HepG2 (cell line): ENCODE results near the gene EEF1A1.

Experiments
- BRCA1 ChIP-seq: sonication (generic); formaldehyde crosslinking; IDR thresholded peaks from 2 replicates; pipeline ENCODE4 v1.4.0; 2020; ENCODE audit warnings: missing genetic modification reagents
- EED ChIP-seq: sonication (generic); formaldehyde crosslinking; IDR thresholded peaks from 2 replicates; pipeline ENCODE4 v1.5.0; 2020; ENCODE audit warnings: mild to moderate bottlenecking, missing genetic modification reagents
- EZH2 ChIP-seq: conservative IDR thresholded peaks from 2 replicates; pipeline ENCODE4 v1.6.1; 2012; ENCODE audit warnings: mild to moderate bottlenecking, low read depth, low read length, moderate library complexity
- KLF6 ChIP-seq: IDR thresholded peaks from 2 replicates; pipeline ENCODE4 v1.8.0; 2016; ENCODE audit warnings: missing biosample characterization, missing genetic modification reagents
- MED13 ChIP-seq: sonication (generic); formaldehyde crosslinking; IDR thresholded peaks from 2 replicates; pipeline ENCODE4 v1.5.0; 2020; ENCODE audit warnings: missing genetic modification reagents
- POLR2AphosphoS5 ChIP-seq: IDR thresholded peaks from 2 replicates; pipeline ENCODE4 v1.6.1; 2012; ENCODE audit warnings: low read depth, low read length
- SP140L ChIP-seq: sonication (generic); formaldehyde crosslinking; IDR thresholded peaks from 2 replicates; pipeline ENCODE4 v1.4.0; 2020; ENCODE audit warnings: missing genetic modification reagents, borderline replicate concordance
- ZNF530 ChIP-seq: sonication (generic); formaldehyde crosslinking; IDR thresholded peaks from 2 replicates; pipeline ENCODE4 v1.5.0; 2020; ENCODE audit warnings: low read depth, mild to moderate bottlenecking, missing genetic modification reagents
- TF ChIP-seq, protein P1 (sequence below): sonication (generic); formaldehyde crosslinking; IDR thresholded peaks from 2 replicates; pipeline ENCODE4 v1.8.1; 2022; ENCODE audit warnings: mild to moderate bottlenecking, missing genetic modification reagents
- TF ChIP-seq, protein P2 (sequence below): sonication (generic); formaldehyde crosslinking; IDR thresholded peaks from 2 replicates; pipeline ENCODE4 v1.4.0; 2020; ENCODE audit warnings: missing genetic modification reagents
- TF ChIP-seq, protein P3 (sequence below): sonication (generic); formaldehyde crosslinking; IDR thresholded peaks from 2 replicates; pipeline ENCODE4 v1.5.0; 2020; ENCODE audit warnings: mild to moderate bottlenecking, missing genetic modification reagents, moderate library complexity
- TF ChIP-seq, protein P4 (sequence below): sonication (generic); formaldehyde crosslinking; IDR thresholded peaks from 2 replicates; pipeline ENCODE4 v1.8.0; 2022; ENCODE audit warnings: missing genetic modification reagents, mild to moderate bottlenecking, borderline replicate concordance

DNA sequence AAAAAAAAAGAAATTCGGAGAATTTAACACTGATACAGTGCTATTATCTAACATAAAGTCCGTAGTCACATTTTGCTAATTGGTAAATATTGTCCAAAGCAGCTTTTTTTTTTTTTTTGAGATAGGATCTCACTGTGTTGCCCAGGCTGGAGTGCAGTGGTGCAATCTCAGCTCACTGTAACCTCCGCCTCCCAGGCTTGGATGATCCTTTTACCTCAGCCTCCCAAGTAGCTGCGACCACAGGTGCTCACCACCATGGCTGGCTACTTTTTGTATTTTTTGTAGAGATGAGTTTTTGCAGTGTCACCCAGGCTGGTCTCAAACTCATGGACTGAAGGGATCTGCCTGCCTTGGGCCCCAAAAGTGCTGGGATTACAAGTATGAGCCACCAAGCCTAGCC lies 43.4 kb downstream of the EEF1A1 start:
- TF ChIP-seq EZH2, result no peak
- no peak for TF ChIP-seq POLR2AphosphoS5
- no peak for TF ChIP-seq MED13
- no peak for TF ChIP-seq SP140L (CRISPR knock-in tag)
- TF ChIP-seq, protein P1, sequence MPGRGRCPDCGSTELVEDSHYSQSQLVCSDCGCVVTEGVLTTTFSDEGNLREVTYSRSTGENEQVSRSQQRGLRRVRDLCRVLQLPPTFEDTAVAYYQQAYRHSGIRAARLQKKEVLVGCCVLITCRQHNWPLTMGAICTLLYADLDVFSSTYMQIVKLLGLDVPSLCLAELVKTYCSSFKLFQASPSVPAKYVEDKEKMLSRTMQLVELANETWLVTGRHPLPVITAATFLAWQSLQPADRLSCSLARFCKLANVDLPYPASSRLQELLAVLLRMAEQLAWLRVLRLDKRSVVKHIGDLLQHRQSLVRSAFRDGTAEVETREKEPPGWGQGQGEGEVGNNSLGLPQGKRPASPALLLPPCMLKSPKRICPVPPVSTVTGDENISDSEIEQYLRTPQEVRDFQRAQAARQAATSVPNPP (CRISPR knock-in tag), result no peak
- TF ChIP-seq EED (CRISPR knock-in tag), result no peak
- no peak for TF ChIP-seq ZNF530 (CRISPR knock-in tag)
- TF ChIP-seq, protein P2, sequence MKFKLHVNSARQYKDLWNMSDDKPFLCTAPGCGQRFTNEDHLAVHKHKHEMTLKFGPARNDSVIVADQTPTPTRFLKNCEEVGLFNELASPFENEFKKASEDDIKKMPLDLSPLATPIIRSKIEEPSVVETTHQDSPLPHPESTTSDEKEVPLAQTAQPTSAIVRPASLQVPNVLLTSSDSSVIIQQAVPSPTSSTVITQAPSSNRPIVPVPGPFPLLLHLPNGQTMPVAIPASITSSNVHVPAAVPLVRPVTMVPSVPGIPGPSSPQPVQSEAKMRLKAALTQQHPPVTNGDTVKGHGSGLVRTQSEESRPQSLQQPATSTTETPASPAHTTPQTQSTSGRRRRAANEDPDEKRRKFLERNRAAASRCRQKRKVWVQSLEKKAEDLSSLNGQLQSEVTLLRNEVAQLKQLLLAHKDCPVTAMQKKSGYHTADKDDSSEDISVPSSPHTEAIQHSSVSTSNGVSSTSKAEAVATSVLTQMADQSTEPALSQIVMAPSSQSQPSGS, result no peak
- TF ChIP-seq, protein P3, sequence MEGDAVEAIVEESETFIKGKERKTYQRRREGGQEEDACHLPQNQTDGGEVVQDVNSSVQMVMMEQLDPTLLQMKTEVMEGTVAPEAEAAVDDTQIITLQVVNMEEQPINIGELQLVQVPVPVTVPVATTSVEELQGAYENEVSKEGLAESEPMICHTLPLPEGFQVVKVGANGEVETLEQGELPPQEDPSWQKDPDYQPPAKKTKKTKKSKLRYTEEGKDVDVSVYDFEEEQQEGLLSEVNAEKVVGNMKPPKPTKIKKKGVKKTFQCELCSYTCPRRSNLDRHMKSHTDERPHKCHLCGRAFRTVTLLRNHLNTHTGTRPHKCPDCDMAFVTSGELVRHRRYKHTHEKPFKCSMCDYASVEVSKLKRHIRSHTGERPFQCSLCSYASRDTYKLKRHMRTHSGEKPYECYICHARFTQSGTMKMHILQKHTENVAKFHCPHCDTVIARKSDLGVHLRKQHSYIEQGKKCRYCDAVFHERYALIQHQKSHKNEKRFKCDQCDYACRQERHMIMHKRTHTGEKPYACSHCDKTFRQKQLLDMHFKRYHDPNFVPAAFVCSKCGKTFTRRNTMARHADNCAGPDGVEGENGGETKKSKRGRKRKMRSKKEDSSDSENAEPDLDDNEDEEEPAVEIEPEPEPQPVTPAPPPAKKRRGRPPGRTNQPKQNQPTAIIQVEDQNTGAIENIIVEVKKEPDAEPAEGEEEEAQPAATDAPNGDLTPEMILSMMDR (CRISPR knock-in tag), result no peak
- TF ChIP-seq BRCA1 (CRISPR knock-in tag), result no peak
- TF ChIP-seq KLF6, result no peak
- TF ChIP-seq, protein P4, sequence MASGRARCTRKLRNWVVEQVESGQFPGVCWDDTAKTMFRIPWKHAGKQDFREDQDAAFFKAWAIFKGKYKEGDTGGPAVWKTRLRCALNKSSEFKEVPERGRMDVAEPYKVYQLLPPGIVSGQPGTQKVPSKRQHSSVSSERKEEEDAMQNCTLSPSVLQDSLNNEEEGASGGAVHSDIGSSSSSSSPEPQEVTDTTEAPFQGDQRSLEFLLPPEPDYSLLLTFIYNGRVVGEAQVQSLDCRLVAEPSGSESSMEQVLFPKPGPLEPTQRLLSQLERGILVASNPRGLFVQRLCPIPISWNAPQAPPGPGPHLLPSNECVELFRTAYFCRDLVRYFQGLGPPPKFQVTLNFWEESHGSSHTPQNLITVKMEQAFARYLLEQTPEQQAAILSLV (CRISPR knock-in tag), result no peak
